Activated naive CD8-positive, alpha-beta T cell treated with anti-CD3 and anti-CD28 coated beads, Interleukin-2, amount 10 ng/mL, durations not matched to agents 7 days and 5 days (primary cell): Measurements from ENCODE around the gene SFR1. TPM values are rescaled to one million over a fixed set of nuclear protein-coding genes. Genes with fewer than 3 reads are reported as not detected.
A peak's percentile ranks its signal among the peaks of the same experiment; 100 is the strongest.
"Not testable (repeated sequence)": the region's sequence is repeated elsewhere in the genome, so short reads cannot be mapped to it uniquely, and the experiment has no call there.

Experiments used
- ATAC-seq: fragments of 150-1000 bp; cut with Tn5 transposase; one replicate; pipeline ENCODE4 v1.10.0; 2021; ENCODE audit warnings: low read depth, moderate library complexity
- POLR2A ChIA-PET: fragments of 350-600 bp; sonication (Branson Sonifier 250); formaldehyde crosslinking; loops from one replicate; lab custom pipeline; 2021; ENCODE audit warnings: antibody characterized with exemption; lab: Charles Lee
- DNase-seq: peaks from one replicate; pipeline ENCODE4 v3.0.0; 2021
- H3K27ac Mint-ChIP-seq: one replicate; pipeline ENCODE4 v1.8.0; 2022; ENCODE audit warnings: mild to moderate bottlenecking, mixed read lengths
- H3K27me3 Mint-ChIP-seq: one replicate; pipeline ENCODE4 v1.8.0; 2022; ENCODE audit warnings: mild to moderate bottlenecking, moderate library complexity, mixed read lengths
- H3K36me3 Mint-ChIP-seq: one replicate; pipeline ENCODE4 v1.8.0; 2021; ENCODE audit warnings: mild to moderate bottlenecking, mixed read lengths
- H3K4me1 Mint-ChIP-seq: one replicate; pipeline ENCODE4 v1.8.0; 2021; ENCODE audit warnings: mixed read lengths
- H3K4me3 Mint-ChIP-seq: one replicate; pipeline ENCODE4 v1.8.0; 2022; ENCODE audit warnings: mild to moderate bottlenecking, moderate library complexity, mixed read lengths
- H3K9me3 Mint-ChIP-seq: one replicate; pipeline ENCODE4 v1.8.0; 2021; ENCODE audit warnings: mixed read lengths
- total RNA-seq, 2 experiments: library from RNA; stranded (reverse); gene quantifications; one replicate each; pipeline ENCODE4 v1.2.3, GENCODE V29; 2021

SFR1 gene
- total RNA-seq, 2 experiments from 2014 or later = 13.3 to 15.7 TPM

DNA sequence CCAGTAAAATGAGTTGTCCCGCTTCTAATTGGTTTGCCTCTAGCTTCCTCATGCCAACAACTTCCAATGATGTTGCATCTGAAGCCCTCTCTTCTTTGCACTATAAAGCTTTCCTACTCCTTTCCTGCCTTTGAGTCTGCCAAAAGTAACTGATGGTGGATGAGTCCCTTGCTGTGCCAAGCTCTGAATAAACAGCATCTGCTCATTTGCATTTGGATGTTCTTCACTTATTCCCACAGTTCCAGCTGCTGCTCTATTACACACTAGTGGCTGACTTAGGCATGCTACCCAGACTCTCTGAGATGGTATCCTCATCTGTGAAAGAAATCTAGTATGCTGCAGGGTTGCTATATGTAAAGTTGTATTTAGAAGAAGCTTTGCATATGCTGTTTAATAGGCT lies 24.9 kb downstream of the SFR1 start:
- DNase-seq (no peak), ATAC-seq (no peak)
- Mint-ChIP-seq H3K9me3 (peaks cover 11% of the 10 kb centered on the region), H3K27me3 (peaks cover 26% of the 10 kb centered on the region), H3K27ac (no peak overlapping the region), H3K36me3 (no peaks in the 10 kb centered on the region), H3K4me3 (no peak overlapping the region), H3K4me1 (peaks cover 1% of the 10 kb centered on the region)
- POLR2A ChIA-PET = no interaction called here

DNA sequence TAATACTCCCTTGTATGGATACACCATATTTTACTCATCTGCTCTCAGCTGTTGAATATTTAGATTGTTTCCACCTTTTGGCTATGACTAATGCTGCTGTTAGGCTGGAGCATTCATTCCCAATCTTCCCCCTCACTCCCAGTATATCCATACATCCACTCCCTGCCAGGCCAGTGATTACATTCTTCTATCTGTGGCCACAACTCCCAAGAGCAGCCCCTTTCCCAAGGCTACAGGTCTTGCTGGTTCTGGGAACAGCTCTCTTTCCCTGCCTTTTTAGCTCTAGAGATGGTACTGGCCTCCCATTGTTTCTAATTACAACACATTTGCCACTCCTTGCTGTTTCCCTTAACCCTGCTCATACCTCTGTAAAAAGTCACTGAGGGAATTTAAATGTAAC lies 28.2 kb downstream of the SFR1 start:
- no peak overlapping the region for H3K4me3 Mint-ChIP-seq
- POLR2A ChIA-PET = no interaction called here
- DNase-seq (no peak), ATAC-seq (no peak)
- H3K4me1 Mint-ChIP-seq = no peaks in the 10 kb centered on the region
- H3K27ac Mint-ChIP-seq = no peak overlapping the region
- peaks cover 31% of the 10 kb centered on the region for H3K27me3 Mint-ChIP-seq
- peaks cover 2% of the 10 kb centered on the region for H3K36me3 Mint-ChIP-seq
- peaks cover 18% of the 10 kb centered on the region for H3K9me3 Mint-ChIP-seq

DNA sequence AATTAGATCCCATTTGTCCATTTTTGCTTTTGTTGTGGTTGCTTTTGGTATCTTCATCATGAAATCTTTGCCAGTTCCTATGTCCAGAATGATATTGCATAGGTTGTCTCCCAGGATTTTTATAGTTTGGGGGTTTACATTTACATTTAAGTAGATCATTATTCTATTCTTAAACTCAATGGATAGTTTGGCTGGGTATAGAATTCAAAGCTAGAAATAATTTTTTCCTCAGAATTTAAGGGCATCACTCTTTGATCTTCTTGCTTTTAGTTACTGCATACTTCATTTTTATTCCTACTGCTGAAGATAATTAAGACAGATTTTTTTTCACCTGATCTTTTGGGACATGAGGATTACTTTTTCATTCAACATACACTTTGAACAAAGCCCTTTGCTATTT lies 29.8 kb downstream of the SFR1 start:
- Mint-ChIP-seq H3K36me3 (peaks cover 2% of the 10 kb centered on the region), H3K27me3 (peaks cover 38% of the 10 kb centered on the region)

DNA sequence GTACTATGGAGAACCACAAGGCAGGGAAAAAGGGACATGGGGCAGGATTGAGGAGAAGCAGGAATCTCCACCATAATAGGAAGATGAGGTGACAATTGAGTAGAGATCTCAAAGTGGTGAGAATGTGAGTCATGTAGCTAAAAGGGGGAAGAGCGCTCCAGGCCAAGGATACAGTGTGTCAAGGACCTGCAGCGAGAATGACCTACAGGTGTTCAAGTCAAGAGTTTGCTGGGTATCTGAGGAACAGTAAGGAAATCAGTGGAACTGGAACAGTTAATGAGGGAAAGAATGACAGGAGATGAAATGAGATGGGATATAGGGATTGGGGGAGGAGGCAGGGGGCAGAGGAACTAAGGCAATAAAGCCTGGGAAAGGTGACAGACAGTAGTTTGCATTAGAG lies 33.6 kb downstream of the SFR1 start:
- POLR2A ChIA-PET = no interaction called here
- Mint-ChIP-seq H3K9me3 (peaks cover 12% of the 10 kb centered on the region), H3K27me3 (peaks cover 48% of the 10 kb centered on the region)

More for the DNA sequence above, 29.8 kb downstream of the SFR1 start:
- no peak overlapping the region for H3K4me3 Mint-ChIP-seq
- no peak overlapping the region for H3K27ac Mint-ChIP-seq
- POLR2A ChIA-PET = no interaction called here
- no peak for ATAC-seq
- no peak for DNase-seq
- H3K9me3 Mint-ChIP-seq = peaks cover 18% of the 10 kb centered on the region
- H3K4me1 Mint-ChIP-seq = no peaks in the 10 kb centered on the region

DNA sequence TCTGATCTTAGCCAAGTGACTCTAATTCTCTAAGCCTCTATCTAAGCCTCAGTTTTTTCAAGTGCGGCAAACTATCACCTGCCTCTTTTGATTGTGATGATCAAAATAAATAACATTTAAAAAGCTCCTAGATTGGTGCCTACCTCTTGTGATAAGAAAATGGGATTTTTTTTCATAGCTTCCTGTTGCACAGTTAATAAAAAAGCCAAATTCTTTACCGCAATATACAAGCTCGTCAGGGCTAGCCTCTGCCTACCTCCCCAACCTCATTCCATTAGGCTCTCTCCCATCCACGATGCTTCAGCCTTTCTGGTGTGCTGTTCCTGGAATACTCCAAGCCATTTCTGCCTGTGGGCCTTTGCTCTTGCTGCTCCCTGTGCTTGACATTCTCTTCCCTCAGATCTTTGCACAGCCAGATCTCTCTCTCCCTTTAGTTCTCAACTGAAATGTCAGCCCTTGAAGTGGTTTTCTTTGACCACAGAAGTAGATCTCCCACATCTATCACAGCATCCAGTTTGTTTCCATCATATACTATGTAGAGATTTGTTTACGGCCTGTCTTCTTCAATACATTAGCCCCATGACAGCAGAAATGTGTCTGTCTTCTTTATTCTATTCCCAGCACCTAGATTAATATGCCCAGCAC lies 48.8 kb downstream of the SFR1 start:
- no peak overlapping the region for H3K27ac Mint-ChIP-seq
- peaks cover 10% of the 10 kb centered on the region for H3K4me1 Mint-ChIP-seq
- no peak for DNase-seq
- peaks cover 3% of the 10 kb centered on the region for H3K36me3 Mint-ChIP-seq
- peak; percentile 76 for ATAC-seq
- peaks cover 36% of the 10 kb centered on the region for H3K27me3 Mint-ChIP-seq
- POLR2A ChIA-PET = interaction anchor here (1.2 kb wide), 1 partner anchor 70 kb away, joined by 4 read pairs; no protein-coding TSS in a partner anchor
- no peak overlapping the region for H3K4me3 Mint-ChIP-seq
- peaks cover 8% of the 10 kb centered on the region for H3K9me3 Mint-ChIP-seq

More for the DNA sequence above, 33.6 kb downstream of the SFR1 start:
- Mint-ChIP-seq H3K4me1 (no peaks in the 10 kb centered on the region), H3K27ac (no peak overlapping the region), H3K36me3 (peaks cover 2% of the 10 kb centered on the region), H3K4me3 (no peak overlapping the region)
- DNase-seq = no peak
- no peak for ATAC-seq

DNA sequence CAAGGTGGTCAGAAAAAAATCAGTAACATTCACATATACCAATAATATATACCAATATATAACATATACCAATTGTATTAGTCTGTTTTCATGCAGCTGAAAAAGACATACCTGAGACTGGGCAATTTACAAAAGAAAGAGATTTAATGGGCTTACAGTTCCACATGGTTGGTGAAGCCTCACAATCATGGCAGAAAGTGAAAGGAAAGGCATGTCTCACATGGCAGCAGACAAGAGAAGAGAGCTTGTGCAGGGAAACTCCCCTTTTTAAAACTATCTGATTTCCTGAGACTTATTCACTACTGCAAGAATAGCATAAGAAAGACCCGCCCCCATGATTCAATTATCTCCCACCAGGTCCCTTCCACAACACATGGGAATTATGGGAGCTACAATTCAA lies 52.2 kb downstream of the SFR1 start:
- DNase-seq, H3K27ac Mint-ChIP-seq, H3K4me3 Mint-ChIP-seq, H3K36me3 Mint-ChIP-seq, ATAC-seq, POLR2A ChIA-PET, H3K9me3 Mint-ChIP-seq: not testable (repeated sequence)
- H3K27me3 Mint-ChIP-seq = peaks cover 19% of the 10 kb centered on the region
- H3K4me1 Mint-ChIP-seq = peaks cover 10% of the 10 kb centered on the region

Other genes with a start within 250 kb of the SFR1 start
- 10 to 100 TPM; 53.7 to 58.5 TPM for gene STN1, start 204.0 kb upstream of the SFR1 start, total RNA-seq
- gene SLK, start 155.0 kb upstream of the SFR1 start, total RNA-seq = 10 to 100 TPM; 37.9 to 38.4 TPM
- not detected for gene COL17A1, start 36.3 kb upstream of the SFR1 start, total RNA-seq
- gene CFAP43, start 110.2 kb downstream of the SFR1 start, total RNA-seq = under 1 TPM in 1 of 2 experiments, not detected in 1; 0.25 TPM
- gene GSTO1, start 132.7 kb downstream of the SFR1 start, total RNA-seq = 10 to 100 TPM; 92.2 to 97.7 TPM
- 1 to 10 TPM; 1.4 TPM for gene GSTO2, start 147.0 kb downstream of the SFR1 start, total RNA-seq
- 10 to 100 TPM; 24.7 to 25.4 TPM for gene ITPRIP, start 216.3 kb downstream of the SFR1 start, total RNA-seq
- gene CFAP58, start 231.7 kb downstream of the SFR1 start, total RNA-seq = under 1 TPM; 0.28 to 0.34 TPM